Loucy (cell line): Measurements from ENCODE around the gene FOXA2.

ENCODE experiments used
- H2AFZ ChIP-seq: fragments of 200-600 bp; sonication (generic); 2 replicates; pipeline ENCODE4 v1.6.0; 2016; ENCODE audit warnings: antibody characterized with exemption, mild to moderate bottlenecking, low read length, moderate library complexity
- H3F3A ChIP-seq: fragments of 200-600 bp; 2 replicates; pipeline ENCODE4 v1.6.0; 2016; ENCODE audit warnings: antibody characterized with exemption, low read depth, mild to moderate bottlenecking
- H3K27me3 ChIP-seq: fragments of 200-600 bp; sonication (generic); 2 replicates; pipeline ENCODE4 v1.6.1; 2014; ENCODE audit warnings: low read length, mild to moderate bottlenecking; ENCODE audit not compliant: insufficient read depth, poor library complexity, severe bottlenecking
- H3K36me3 ChIP-seq: fragments of 200-600 bp; sonication (generic); 2 replicates; pipeline ENCODE4 v1.6.1; 2016; ENCODE audit warnings: low read length; ENCODE audit not compliant: insufficient read depth
- H3K4me1 ChIP-seq: fragments of 200-600 bp; sonication (generic); 2 replicates; pipeline ENCODE4 v1.5.1; 2014; ENCODE audit warnings: low read length, mild to moderate bottlenecking; ENCODE audit not compliant: insufficient read depth, poor library complexity, severe bottlenecking
- H3K4me2 ChIP-seq: fragments of 200-600 bp; sonication (generic); 2 replicates; pipeline ENCODE4 v1.6.0; 2014; ENCODE audit warnings: antibody characterized with exemption, low read length, low read depth, mild to moderate bottlenecking; ENCODE audit not compliant: poor library complexity, severe bottlenecking
- H3K4me3 ChIP-seq: fragments of 200-600 bp; sonication (generic); 2 replicates; pipeline ENCODE4 v1.5.1; 2014; ENCODE audit warnings: low read length, mild to moderate bottlenecking, mixed read lengths; ENCODE audit not compliant: poor library complexity, severe bottlenecking
- H3K79me2 ChIP-seq: fragments of 200-600 bp; sonication (generic); 2 replicates; pipeline ENCODE4 v1.6.1; 2014; ENCODE audit warnings: low read length; ENCODE audit not compliant: insufficient read depth
- H3K9ac ChIP-seq: fragments of 200-600 bp; sonication (generic); 2 replicates; pipeline ENCODE4 v1.6.0; 2014; ENCODE audit warnings: mild to moderate bottlenecking, low read depth, low read length, moderate library complexity; ENCODE audit not compliant: poor library complexity, severe bottlenecking
- H3K9me2 ChIP-seq: fragments of 200-600 bp; sonication (generic); replicated peaks from 2 replicates; pipeline ENCODE4 v1.6.1; 2016; ENCODE audit warnings: low read depth, low read length, mixed read lengths
- H3K9me3 ChIP-seq: fragments of 200-600 bp; sonication (generic); 2 replicates; pipeline ENCODE4 v1.6.1; 2014; ENCODE audit warnings: mild to moderate bottlenecking, antibody characterized with exemption, low read length, low read depth; ENCODE audit not compliant: insufficient read depth
- H4K20me1 ChIP-seq: fragments of 200-600 bp; sonication (generic); 2 replicates; pipeline ENCODE4 v1.6.0; 2014; ENCODE audit warnings: antibody characterized with exemption, low read length, mild to moderate bottlenecking; ENCODE audit not compliant: insufficient read depth, poor library complexity, severe bottlenecking
- CTCF ChIP-seq: fragments of 200-600 bp; sonication (generic); conservative IDR thresholded peaks from 2 replicates; pipeline ENCODE4 v1.5.1; 2014; ENCODE audit warnings: mild to moderate bottlenecking, antibody characterized with exemption, low read length
- EZH2phosphoT487 ChIP-seq: fragments of 200-600 bp; IDR thresholded peaks from 2 replicates; pipeline ENCODE4 v1.6.1; 2018; ENCODE audit warnings: antibody characterized with exemption, mild to moderate bottlenecking, moderate library complexity, borderline replicate concordance

Gene FOXA2

DNA sequence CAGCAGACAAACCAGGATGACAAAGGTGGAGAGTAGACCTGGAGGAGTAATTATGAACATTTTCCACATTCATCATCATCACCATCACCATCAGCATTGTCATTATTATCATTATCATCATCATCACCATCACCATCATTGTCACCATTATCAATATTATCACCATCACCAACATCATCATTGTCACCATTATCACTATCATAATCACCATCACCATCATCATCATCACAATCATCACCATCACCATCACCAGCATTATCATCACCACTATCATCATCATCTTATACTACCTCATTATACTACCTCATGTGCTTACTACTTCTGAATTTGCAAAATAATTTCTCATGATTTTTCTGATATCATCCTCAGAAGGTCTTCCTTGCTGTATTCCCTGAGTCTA is 39.3 kb downstream of the FOXA2 start:
- Histone ChIP-seq H3K4me1 (peaks cover 4% of the 10 kb centered on the region), H3K9me2 (no peaks in the 10 kb centered on the region), H3K36me3 (no peaks in the 10 kb centered on the region), H3K79me2 (no peaks in the 10 kb centered on the region), H3K27me3 (no peaks in the 10 kb centered on the region), H3K4me3 (no peak overlapping the region), H3K9me3 (no peaks in the 10 kb centered on the region), H3K9ac (no peak overlapping the region), H3K4me2 (no peak overlapping the region), H3F3A (no peaks in the 10 kb centered on the region), H4K20me1 (no peaks in the 10 kb centered on the region), H2AFZ (no peak overlapping the region)
- TF ChIP-seq CTCF (no peak), EZH2phosphoT487 (no peak)

GRCh38 chr20:22544462-22544861 is 39.9 kb downstream of the FOXA2 start:
- H3K9ac ChIP-seq = no peak overlapping the region
- no peaks in the 10 kb centered on the region for H3K9me2 ChIP-seq
- H3K4me3 ChIP-seq = no peak overlapping the region
- no peaks in the 10 kb centered on the region for H3K36me3 ChIP-seq
- H2AFZ ChIP-seq = no peak overlapping the region
- H3K9me3 ChIP-seq = no peaks in the 10 kb centered on the region
- no peaks in the 10 kb centered on the region for H3F3A ChIP-seq
- no peaks in the 10 kb centered on the region for H3K79me2 ChIP-seq
- no peak overlapping the region for H3K4me2 ChIP-seq
- H4K20me1 ChIP-seq = no peaks in the 10 kb centered on the region
- no peak for TF ChIP-seq EZH2phosphoT487
- TF ChIP-seq CTCF = no peak
- H3K4me1 ChIP-seq = peaks cover 4% of the 10 kb centered on the region
- H3K27me3 ChIP-seq = no peaks in the 10 kb centered on the region

GRCh38 chr20:22542427-22542826 is 41.9 kb downstream of the FOXA2 start:
- no peak overlapping the region for H3K9ac ChIP-seq
- no peak overlapping the region for H3K4me2 ChIP-seq
- no peak overlapping the region for H2AFZ ChIP-seq
- TF ChIP-seq CTCF (no peak), EZH2phosphoT487 (no peak)
- no peak overlapping the region for H3K4me3 ChIP-seq
- H3K36me3 ChIP-seq = no peaks in the 10 kb centered on the region
- H3K9me3 ChIP-seq = no peaks in the 10 kb centered on the region
- no peaks in the 10 kb centered on the region for H4K20me1 ChIP-seq
- peaks cover 4% of the 10 kb centered on the region for H3K4me1 ChIP-seq
- no peaks in the 10 kb centered on the region for H3K79me2 ChIP-seq
- H3F3A ChIP-seq = no peaks in the 10 kb centered on the region
- no peaks in the 10 kb centered on the region for H3K9me2 ChIP-seq
- H3K27me3 ChIP-seq = no peaks in the 10 kb centered on the region
